DOHH2 (cell line): ENCODE measurements around the gene CCDC85C.

Experiments
- H3F3A ChIP-seq: fragments of 200-600 bp; sonication (generic), shearing (Covaris generic); 2 replicates; pipeline ENCODE4 v1.6.0; 2016; ENCODE audit warnings: antibody characterized with exemption, mild to moderate bottlenecking; ENCODE audit not compliant: control insufficient read depth, insufficient read depth
- H3K27ac ChIP-seq: fragments of 200-600 bp; sonication (generic); 2 replicates; pipeline ENCODE4 v1.5.1; 2014; ENCODE audit warnings: low read depth, mild to moderate bottlenecking, low read length, moderate library complexity
- H3K27me3 ChIP-seq: fragments of 200-600 bp; sonication (generic); 2 replicates; pipeline ENCODE4 v1.6.1; 2014; ENCODE audit warnings: mild to moderate bottlenecking, low read length, mixed read lengths; ENCODE audit not compliant: control insufficient read depth
- H3K36me3 ChIP-seq: fragments of 200-600 bp; sonication (generic); 2 replicates; pipeline ENCODE4 v1.6.1; 2014; ENCODE audit warnings: mild to moderate bottlenecking, low read length, moderate library complexity, mixed read lengths; ENCODE audit not compliant: control insufficient read depth
- H3K4me1 ChIP-seq: fragments of 200-600 bp; sonication (generic); 2 replicates; pipeline ENCODE4 v1.6.1; 2014; ENCODE audit warnings: mild to moderate bottlenecking, low read length, mixed read lengths; ENCODE audit not compliant: control insufficient read depth
- H3K4me2 ChIP-seq: fragments of 200-600 bp; sonication (generic); 2 replicates; pipeline ENCODE4 v1.6.0; 2014; ENCODE audit warnings: mild to moderate bottlenecking, low read length, moderate library complexity
- H3K4me3 ChIP-seq: fragments of 200-600 bp; sonication (generic); 2 replicates; pipeline ENCODE4 v1.5.1; 2014; ENCODE audit warnings: mild to moderate bottlenecking, low read length, mixed read lengths
- H3K79me2 ChIP-seq: fragments of 200-600 bp; sonication (generic); 2 replicates; pipeline ENCODE4 v1.6.1; 2014; ENCODE audit warnings: mild to moderate bottlenecking, low read length, mixed read lengths; ENCODE audit not compliant: control insufficient read depth
- H3K9me2 ChIP-seq: fragments of 200-600 bp; sonication (generic); replicated peaks from 2 replicates; pipeline ENCODE4 v1.6.1; 2014; ENCODE audit warnings: mild to moderate bottlenecking, low read length, mixed read lengths; ENCODE audit not compliant: control insufficient read depth
- H3K9me3 ChIP-seq: fragments of 200-600 bp; sonication (generic); 2 replicates; pipeline ENCODE4 v1.6.1; 2014; ENCODE audit warnings: antibody characterized with exemption, low read length, mixed read lengths; ENCODE audit not compliant: control insufficient read depth, insufficient read depth
- H4K20me1 ChIP-seq: fragments of 200-600 bp; sonication (generic); 2 replicates; pipeline ENCODE4 v1.6.0; 2014; ENCODE audit warnings: low read depth, mild to moderate bottlenecking, antibody characterized with exemption, low read length, moderate library complexity; ENCODE audit not compliant: control insufficient read depth, insufficient read depth
- CTCF ChIP-seq: fragments of 200-600 bp; sonication (generic); IDR thresholded peaks from one replicate; pipeline ENCODE4 v1.5.1; 2014; ENCODE audit warnings: antibody characterized with exemption, mild to moderate bottlenecking, low read depth, low read length; ENCODE audit not compliant: poor library complexity, severe bottlenecking
- EZH2phosphoT487 ChIP-seq: fragments of 200-600 bp; sonication (generic); IDR thresholded peaks from 2 replicates; pipeline ENCODE4 v1.6.1; 2017; ENCODE audit warnings: borderline replicate concordance, mild to moderate bottlenecking, antibody characterized with exemption, low read length, moderate library complexity, mixed read lengths

Gene CCDC85C

GRCh38 chr14:99564926-99565259 is 39.1 kb downstream of the CCDC85C start:
- H3K9me3 ChIP-seq = no peaks in the 10 kb centered on the region
- no peaks in the 10 kb centered on the region for H4K20me1 ChIP-seq
- H3K27me3 ChIP-seq = no peaks in the 10 kb centered on the region
- H3K4me3 ChIP-seq = no peak overlapping the region
- no peaks in the 10 kb centered on the region for H3F3A ChIP-seq
- H3K27ac ChIP-seq = no peak overlapping the region
- peaks cover 16% of the 10 kb centered on the region for H3K4me1 ChIP-seq
- no peak overlapping the region for H3K4me2 ChIP-seq
- TF ChIP-seq EZH2phosphoT487 (no peak), CTCF (no peak)
- H3K79me2 ChIP-seq = no peaks in the 10 kb centered on the region
- H3K36me3 ChIP-seq = no peaks in the 10 kb centered on the region
- H3K9me2 ChIP-seq = no peaks in the 10 kb centered on the region

GRCh38 chr14:99564256-99564925 is 39.6 kb downstream of the CCDC85C start:
- no peak overlapping the region for H3K4me2 ChIP-seq
- no peak overlapping the region for H3K27ac ChIP-seq
- H3K79me2 ChIP-seq = no peaks in the 10 kb centered on the region

GRCh38 chr14:99563749-99564129 is 40.3 kb downstream of the CCDC85C start:
- Histone ChIP-seq H3K27me3 (no peaks in the 10 kb centered on the region), H3K9me2 (no peaks in the 10 kb centered on the region), H3K9me3 (no peaks in the 10 kb centered on the region), H3K4me1 (peaks cover 4% of the 10 kb centered on the region), H3K4me2 (no peak overlapping the region), H3K36me3 (no peaks in the 10 kb centered on the region), H4K20me1 (no peaks in the 10 kb centered on the region), H3F3A (no peaks in the 10 kb centered on the region), H3K27ac (no peak overlapping the region), H3K79me2 (no peaks in the 10 kb centered on the region), H3K4me3 (no peak overlapping the region)
- no peak for TF ChIP-seq EZH2phosphoT487
- no peak for TF ChIP-seq CTCF

More at GRCh38 chr14:99564256-99564925, 39.6 kb downstream of the CCDC85C start:
- Histone ChIP-seq H4K20me1 (no peaks in the 10 kb centered on the region), H3K36me3 (no peaks in the 10 kb centered on the region), H3F3A (no peaks in the 10 kb centered on the region), H3K9me2 (no peaks in the 10 kb centered on the region), H3K27me3 (no peaks in the 10 kb centered on the region), H3K9me3 (no peaks in the 10 kb centered on the region), H3K4me3 (no peak overlapping the region), H3K4me1 (peaks cover 11% of the 10 kb centered on the region)
- no peak for TF ChIP-seq EZH2phosphoT487
- no peak for TF ChIP-seq CTCF
